HG03135 (cell line): ENCODE results near the gene SLC22A2.

ENCODE experiments used
- ATAC-seq: cut with Tn5 transposase; IDR thresholded peaks from one replicate; pipeline ENCODE4 v1.9.1; 2021; ENCODE audit warnings: mild to moderate bottlenecking, moderate library complexity; ENCODE audit not compliant: unreplicated experiment

SLC22A2 gene

DNA sequence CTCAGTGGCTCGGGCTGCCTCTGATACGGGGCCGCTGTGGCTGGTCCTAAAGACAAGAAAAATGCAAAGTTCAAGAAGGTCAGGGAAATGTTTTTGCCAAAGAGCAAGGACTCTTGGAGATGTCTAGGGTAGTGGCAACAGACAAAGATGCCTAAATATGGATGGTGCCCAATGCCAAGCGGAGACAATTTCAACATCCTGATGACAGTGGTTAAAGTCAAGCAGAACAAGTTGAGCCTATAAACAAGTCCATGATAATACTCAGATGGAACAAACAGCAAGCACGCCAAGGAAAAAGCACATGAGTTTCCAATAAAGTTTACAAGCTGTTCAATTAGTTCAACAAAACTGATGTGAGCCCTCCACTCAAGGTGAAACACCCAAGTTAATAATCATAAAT lies 85.9 kb downstream of the SLC22A2 start:
- no peak for ATAC-seq

- no peak for ATAC-seq
Observed at GRCh38 chr6:160170018-160170680, 88.5 kb downstream of the SLC22A2 start.

DNA sequence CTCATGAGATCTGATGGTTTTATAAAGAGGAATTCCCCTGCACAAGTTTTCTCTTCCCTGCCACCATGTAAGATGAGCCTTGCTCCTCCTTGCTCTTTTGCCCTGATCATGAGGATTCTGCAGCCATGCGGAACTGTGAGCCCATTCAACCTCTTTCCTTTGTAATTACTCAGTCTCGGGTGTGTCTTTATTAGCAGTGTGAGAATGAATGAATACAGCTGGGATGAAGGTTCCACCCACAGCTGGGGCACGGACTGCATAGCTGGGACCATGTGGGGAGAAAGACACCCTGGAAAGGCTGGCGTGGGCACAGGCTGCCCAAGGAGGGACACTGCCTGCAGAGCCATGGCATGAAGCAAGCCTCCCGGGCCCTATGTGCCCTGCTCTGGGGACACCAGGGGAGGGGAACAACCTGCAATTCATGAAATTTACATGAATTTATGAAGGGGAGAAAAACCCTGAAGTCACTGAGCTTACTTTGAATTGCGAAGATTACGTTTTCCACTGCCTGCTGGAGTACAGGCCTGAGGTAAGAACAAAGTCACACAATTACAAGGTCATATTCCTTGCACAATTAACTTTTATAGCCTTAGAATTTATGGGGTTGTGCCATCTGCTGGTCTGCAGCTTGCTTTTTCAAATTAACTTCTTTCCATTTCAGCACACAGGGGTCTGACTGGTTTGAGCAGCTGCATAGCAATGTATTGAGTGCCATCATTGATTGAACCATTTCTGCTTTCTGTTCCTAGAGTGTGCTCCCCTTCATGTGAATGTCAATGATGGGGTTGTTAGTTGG lies 90.8 kb downstream of the SLC22A2 start:
- ATAC-seq: no peak
